HepG2 (cell line): Measurements from ENCODE around the gene SPATA33. TPM values are rescaled to one million over a fixed set of nuclear protein-coding genes. Genes with fewer than 3 reads are reported as not detected.

Source experiments
- BRD4 ChIP-seq: sonication (generic); formaldehyde crosslinking; IDR thresholded peaks from 2 replicates; pipeline ENCODE4 v1.4.0; 2020; ENCODE audit warnings: missing genetic modification reagents
- CAMTA2 ChIP-seq: sonication (generic); formaldehyde crosslinking; IDR thresholded peaks from 2 replicates; pipeline ENCODE4 v1.4.0; 2020; ENCODE audit warnings: mild to moderate bottlenecking, missing genetic modification reagents, borderline replicate concordance
- HCFC1 ChIP-seq: fragments of 150-350 bp; IDR thresholded peaks from 2 replicates; pipeline ENCODE4 v1.6.1; 2014; ENCODE audit warnings: low read depth, low read length
- MAZ ChIP-seq, 2 experiments: sonication (generic) in 1 of 2; formaldehyde crosslinking in 1 of 2; IDR thresholded peaks; 2 replicates each; pipeline versions ENCODE4 v1.5.0 to v1.6.1; 2012 to 2020; ENCODE audit warnings: low read depth in 2 of 2, mild to moderate bottlenecking in 2 of 2, borderline replicate concordance in 1 of 2, improper control_type of control experiment in 1 of 2, low read length in 1 of 2, missing genetic modification reagents in 1 of 2, moderate library complexity in 1 of 2
- MYNN ChIP-seq: sonication (generic); formaldehyde crosslinking; IDR thresholded peaks from 2 replicates; pipeline ENCODE4 v1.4.0; 2020; ENCODE audit warnings: mild to moderate bottlenecking, low read depth, missing genetic modification reagents
- NFE2L1 ChIP-seq: sonication (generic); formaldehyde crosslinking; IDR thresholded peaks from 2 replicates; pipeline ENCODE4 v1.4.0; 2020; ENCODE audit warnings: missing genetic modification reagents, mild to moderate bottlenecking, borderline replicate concordance
- NFYB ChIP-seq: sonication (generic); formaldehyde crosslinking; IDR thresholded peaks from 2 replicates; pipeline ENCODE4 v1.4.0; 2020; ENCODE audit warnings: missing genetic modification reagents
- NR2F2 ChIP-seq: IDR thresholded peaks from 2 replicates; pipeline ENCODE4 v1.6.1; 2012; ENCODE audit warnings: low read depth, inconsistent platforms, borderline replicate concordance
- RBM39 ChIP-seq: fragments of 200-400 bp; formaldehyde crosslinking; IDR thresholded peaks from one replicate; pipeline ENCODE4 v1.6.1; 2018; ENCODE audit warnings: antibody characterized with exemption, mild to moderate bottlenecking, low read depth, low read length; ENCODE audit not compliant: poor library complexity, severe bottlenecking
- REXO4 ChIP-seq: sonication (generic); formaldehyde crosslinking; IDR thresholded peaks from 2 replicates; pipeline ENCODE4 v1.8.0; 2022; ENCODE audit warnings: missing genetic modification reagents, mild to moderate bottlenecking, borderline replicate concordance
- ZBTB3 ChIP-seq: sonication (generic); formaldehyde crosslinking; IDR thresholded peaks from 2 replicates; pipeline ENCODE4 v1.4.0; 2020; ENCODE audit warnings: low read depth, mild to moderate bottlenecking, moderate library complexity, missing genetic modification reagents, borderline replicate concordance
- ZNF160 ChIP-seq: sonication (generic); formaldehyde crosslinking; IDR thresholded peaks from 2 replicates; pipeline ENCODE4 v1.8.0; 2022; ENCODE audit warnings: mild to moderate bottlenecking, inconsistent platforms, missing genetic modification reagents
- ZNF235 ChIP-seq: sonication (generic); formaldehyde crosslinking; IDR thresholded peaks from 2 replicates; pipeline ENCODE4 v1.8.1; 2023; ENCODE audit warnings: mild to moderate bottlenecking, missing genetic modification reagents, borderline replicate concordance
- ZNF251 ChIP-seq: sonication (generic); formaldehyde crosslinking; IDR thresholded peaks from 2 replicates; pipeline ENCODE4 v1.9.0; 2021; ENCODE audit warnings: mild to moderate bottlenecking, missing genetic modification reagents
- ZNF263 ChIP-seq: sonication (generic); formaldehyde crosslinking; IDR thresholded peaks from 2 replicates; pipeline ENCODE4 v1.4.0; 2020; ENCODE audit warnings: missing genetic modification reagents
- ZNF326 ChIP-seq: sonication (generic); formaldehyde crosslinking; IDR thresholded peaks from 2 replicates; pipeline ENCODE4 v1.4.0; 2020; ENCODE audit warnings: missing genetic modification reagents, borderline replicate concordance
- ZNF720 ChIP-seq: sonication (generic); formaldehyde crosslinking; IDR thresholded peaks from 2 replicates; pipeline ENCODE4 v1.4.0; 2020; ENCODE audit warnings: missing genetic modification reagents
- ZNF772 ChIP-seq: sonication (generic); formaldehyde crosslinking; IDR thresholded peaks from 2 replicates; pipeline ENCODE4 v1.5.0; 2020; ENCODE audit warnings: mild to moderate bottlenecking, missing genetic modification reagents
- ZNF775 ChIP-seq: sonication (generic); formaldehyde crosslinking; IDR thresholded peaks from 2 replicates; pipeline ENCODE4 v1.4.0; 2020; ENCODE audit warnings: missing genetic modification reagents, mild to moderate bottlenecking, moderate library complexity, borderline replicate concordance
- ZNF883 ChIP-seq: sonication (generic); formaldehyde crosslinking; IDR thresholded peaks from 2 replicates; pipeline ENCODE4 v1.5.1; 2020; ENCODE audit warnings: mild to moderate bottlenecking, missing genetic modification reagents; ENCODE audit errors: not compliant biosample characterization
- ZSCAN25 ChIP-seq: sonication (generic); formaldehyde crosslinking; IDR thresholded peaks from 2 replicates; pipeline ENCODE4 v1.8.0; 2022; ENCODE audit warnings: mild to moderate bottlenecking, missing genetic modification reagents
- polyA plus RNA-seq, 8 experiments: library from polyadenylated mRNA; depleted of rRNA in 3 of 8; stranded (reverse) in 7 of 8; unstranded in 1 of 8; fragments of >200 nt; fragmentation: Illumina TruSeq in 4 of 8; extraction: Trizol in 4 of 8; gene quantifications; 2 replicates each; pipeline versions ENCODE4 v1.2.1 to v1.2.3, GENCODE V29; 2011 to 2016; ENCODE audit warnings: low read depth in 4 of 8, missing spikeins in 1 of 8, mixed read lengths in 1 of 8; ENCODE audit not compliant: insufficient read depth in 1 of 8
- total RNA-seq, 5 experiments: library from RNA; depleted of rRNA; stranded (reverse); fragments of >200 nt; fragmentation: Illumina TruSeq; extraction: Trizol; gene quantifications; 2 replicates each; pipeline ENCODE4 v1.2.3, GENCODE V29; 2016; ENCODE audit warnings: low read depth in 1 of 5
- TF ChIP-seq, protein P1 (sequence below): sonication (generic); formaldehyde crosslinking; IDR thresholded peaks from 2 replicates; pipeline ENCODE4 v1.5.0; 2020; ENCODE audit warnings: mild to moderate bottlenecking, missing genetic modification reagents
- TF ChIP-seq, protein P2 (sequence below): sonication (generic); formaldehyde crosslinking; IDR thresholded peaks from 2 replicates; pipeline ENCODE4 v1.8.0; 2022; ENCODE audit warnings: missing genetic modification reagents, mild to moderate bottlenecking, moderate library complexity, borderline replicate concordance

The SPATA33 gene
- total and polyA plus RNA-seq, 2 of the 13 experiments (the other 11 are each of a cell fraction or from before 2014, with no cell fraction given): 5.7 to 11.0 TPM

DNA sequence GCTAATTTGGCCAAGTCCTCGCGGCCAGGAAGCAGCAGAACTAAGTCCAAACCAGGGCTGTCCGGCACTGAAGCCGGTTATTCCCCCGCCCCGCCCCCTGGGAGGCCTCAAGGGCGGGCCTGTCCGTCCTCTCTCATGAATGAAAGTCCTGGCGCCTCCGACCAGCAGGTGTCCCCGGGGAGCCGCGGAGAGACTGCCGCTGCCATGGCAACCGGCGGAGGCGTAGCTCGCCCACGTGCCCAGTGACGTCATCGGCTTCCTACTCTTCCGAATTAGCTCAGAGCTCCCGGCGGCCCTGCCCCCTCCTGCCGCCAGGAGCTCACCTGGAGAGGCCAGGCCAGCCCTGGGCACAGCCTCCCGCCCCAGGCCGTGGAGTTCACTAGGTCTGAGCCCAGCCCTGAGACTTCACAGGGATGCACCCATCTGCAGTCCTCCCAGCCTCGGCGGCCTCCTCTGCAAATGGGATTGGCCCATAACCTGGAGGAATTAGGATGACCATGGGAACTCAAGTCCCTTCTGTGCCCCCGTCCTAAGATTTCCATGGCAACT, 42.5 kb downstream of the SPATA33 start (continued):
- 0 out of 2 replicates have a peak, but pooled peaks have one; percentile 31 for TF ChIP-seq ZNF235 (CRISPR knock-in tag)
- TF ChIP-seq MAZ (IDR thresholded peaks at IDR 0.05; ENCODE audit: borderline replicate concordance, low read depth, low read length): peak; percentile 90
- peak; percentile 90 for TF ChIP-seq MAZ (CRISPR knock-in tag; IDR thresholded peaks at IDR 0.05; ENCODE audit: low read depth)
- TF ChIP-seq ZNF775 (CRISPR knock-in tag): no peak
- peak; percentile 9; the same call in 1 of the 2 replicates for TF ChIP-seq NR2F2
- no peak; the same call in 1 of the 2 replicates for TF ChIP-seq ZNF326 (CRISPR knock-in tag)
- TF ChIP-seq HCFC1: peak; percentile 32; the same call in 1 of the 2 replicates
- TF ChIP-seq ZNF883: peak; percentile 34
- no peak for TF ChIP-seq RBM39
- no peak for TF ChIP-seq MYNN (CRISPR knock-in tag)
- TF ChIP-seq ZNF160 (CRISPR knock-in tag): 0 out of 2 replicates have a peak, but pooled peaks have one; percentile 57
- TF ChIP-seq ZNF251: no peak
- no peak for TF ChIP-seq ZNF720 (CRISPR knock-in tag)
- no peak; the same call in none of the 2 replicates for TF ChIP-seq ZNF772 (CRISPR knock-in tag)
- 0 out of 2 replicates have a peak, but pooled peaks have one; percentile 31 for TF ChIP-seq ZSCAN25
- TF ChIP-seq, protein P1, sequence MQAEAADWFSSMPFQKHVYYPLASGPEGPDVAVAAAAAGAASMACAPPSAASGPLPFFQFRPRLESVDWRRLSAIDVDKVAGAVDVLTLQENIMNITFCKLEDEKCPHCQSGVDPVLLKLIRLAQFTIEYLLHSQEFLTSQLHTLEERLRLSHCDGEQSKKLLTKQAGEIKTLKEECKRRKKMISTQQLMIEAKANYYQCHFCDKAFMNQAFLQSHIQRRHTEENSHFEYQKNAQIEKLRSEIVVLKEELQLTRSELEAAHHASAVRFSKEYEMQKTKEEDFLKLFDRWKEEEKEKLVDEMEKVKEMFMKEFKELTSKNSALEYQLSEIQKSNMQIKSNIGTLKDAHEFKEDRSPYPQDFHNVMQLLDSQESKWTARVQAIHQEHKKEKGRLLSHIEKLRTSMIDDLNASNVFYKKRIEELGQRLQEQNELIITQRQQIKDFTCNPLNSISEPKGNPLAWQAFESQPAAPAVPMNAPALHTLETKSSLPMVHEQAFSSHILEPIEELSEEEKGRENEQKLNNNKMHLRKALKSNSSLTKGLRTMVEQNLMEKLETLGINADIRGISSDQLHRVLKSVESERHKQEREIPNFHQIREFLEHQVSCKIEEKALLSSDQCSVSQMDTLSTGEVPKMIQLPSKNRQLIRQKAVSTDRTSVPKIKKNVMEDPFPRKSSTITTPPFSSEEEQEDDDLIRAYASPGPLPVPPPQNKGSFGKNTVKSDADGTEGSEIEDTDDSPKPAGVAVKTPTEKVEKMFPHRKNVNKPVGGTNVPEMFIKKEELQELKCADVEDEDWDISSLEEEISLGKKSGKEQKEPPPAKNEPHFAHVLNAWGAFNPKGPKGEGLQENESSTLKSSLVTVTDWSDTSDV (CRISPR knock-in tag): no peak
- TF ChIP-seq ZBTB3 (CRISPR knock-in tag): peak; percentile 69; the same call in 1 of the 2 replicates
- TF ChIP-seq REXO4 (CRISPR knock-in tag): no peak
- no peak for TF ChIP-seq NFYB (CRISPR knock-in tag)
- no peak; the same call in 1 of the 2 replicates for TF ChIP-seq ZNF263 (CRISPR knock-in tag)
- no peak for TF ChIP-seq CAMTA2 (CRISPR knock-in tag)
- TF ChIP-seq, protein P2, sequence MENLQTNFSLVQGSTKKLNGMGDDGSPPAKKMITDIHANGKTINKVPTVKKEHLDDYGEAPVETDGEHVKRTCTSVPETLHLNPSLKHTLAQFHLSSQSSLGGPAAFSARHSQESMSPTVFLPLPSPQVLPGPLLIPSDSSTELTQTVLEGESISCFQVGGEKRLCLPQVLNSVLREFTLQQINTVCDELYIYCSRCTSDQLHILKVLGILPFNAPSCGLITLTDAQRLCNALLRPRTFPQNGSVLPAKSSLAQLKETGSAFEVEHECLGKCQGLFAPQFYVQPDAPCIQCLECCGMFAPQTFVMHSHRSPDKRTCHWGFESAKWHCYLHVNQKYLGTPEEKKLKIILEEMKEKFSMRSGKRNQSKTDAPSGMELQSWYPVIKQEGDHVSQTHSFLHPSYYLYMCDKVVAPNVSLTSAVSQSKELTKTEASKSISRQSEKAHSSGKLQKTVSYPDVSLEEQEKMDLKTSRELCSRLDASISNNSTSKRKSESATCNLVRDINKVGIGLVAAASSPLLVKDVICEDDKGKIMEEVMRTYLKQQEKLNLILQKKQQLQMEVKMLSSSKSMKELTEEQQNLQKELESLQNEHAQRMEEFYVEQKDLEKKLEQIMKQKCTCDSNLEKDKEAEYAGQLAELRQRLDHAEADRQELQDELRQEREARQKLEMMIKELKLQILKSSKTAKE (CRISPR knock-in tag): no peak; the same call in 1 of the 2 replicates
- TF ChIP-seq NFE2L1 (CRISPR knock-in tag): 0 out of 2 replicates have a peak, but pooled peaks have one; percentile 23
- TF ChIP-seq BRD4 (CRISPR knock-in tag): no peak
